BLaER1 treated with 17β-estradiol and CSF1 and Interleukin-3, amounts not matched to agents 10 nM and 100 nM (cell line): ENCODE results near the gene CTDNEP1.

ENCODE experiments used
- H3K27ac ChIP-seq, 11 experiments: shearing (Covaris generic); formaldehyde crosslinking; 2 replicates each; pipeline ENCODE4 v1.8.1; 2022
- H3K27me3 ChIP-seq, 11 experiments: shearing (Covaris generic); formaldehyde crosslinking; 2 replicates each; pipeline ENCODE4 v1.8.1; 2022
- H3K36me3 ChIP-seq, 11 experiments: shearing (Covaris generic); formaldehyde crosslinking; 2 replicates each; pipeline ENCODE4 v1.8.1; 2022
- H3K4me1 ChIP-seq, 10 experiments: shearing (Covaris generic); formaldehyde crosslinking; 2 replicates each; pipeline ENCODE4 v1.8.1; 2022
- H3K4me2 ChIP-seq, 11 experiments: shearing (Covaris generic); formaldehyde crosslinking; 2 replicates each; pipeline ENCODE4 v1.8.1; 2022
- H3K4me3 ChIP-seq, 10 experiments: shearing (Covaris generic); formaldehyde crosslinking; 2 replicates each; pipeline ENCODE4 v1.8.1; 2022
- H3K9ac ChIP-seq, 11 experiments: shearing (Covaris generic); formaldehyde crosslinking; 2 replicates each; pipeline ENCODE4 v1.8.1; 2022
- H3K9me3 ChIP-seq, 11 experiments: shearing (Covaris generic); formaldehyde crosslinking; replicated peaks in 1 of 11; 2 replicates each; pipeline ENCODE4 v1.8.1; 2022
- H4K20me1 ChIP-seq, 11 experiments: shearing (Covaris generic); formaldehyde crosslinking; 2 replicates each; pipeline ENCODE4 v1.8.1; 2022
- Cebpa-rat ChIP-seq, 11 experiments: shearing (Covaris generic); IDR thresholded peaks; 2 replicates each; pipeline ENCODE4 v1.8.1; 2022

The CTDNEP1 gene

DNA sequence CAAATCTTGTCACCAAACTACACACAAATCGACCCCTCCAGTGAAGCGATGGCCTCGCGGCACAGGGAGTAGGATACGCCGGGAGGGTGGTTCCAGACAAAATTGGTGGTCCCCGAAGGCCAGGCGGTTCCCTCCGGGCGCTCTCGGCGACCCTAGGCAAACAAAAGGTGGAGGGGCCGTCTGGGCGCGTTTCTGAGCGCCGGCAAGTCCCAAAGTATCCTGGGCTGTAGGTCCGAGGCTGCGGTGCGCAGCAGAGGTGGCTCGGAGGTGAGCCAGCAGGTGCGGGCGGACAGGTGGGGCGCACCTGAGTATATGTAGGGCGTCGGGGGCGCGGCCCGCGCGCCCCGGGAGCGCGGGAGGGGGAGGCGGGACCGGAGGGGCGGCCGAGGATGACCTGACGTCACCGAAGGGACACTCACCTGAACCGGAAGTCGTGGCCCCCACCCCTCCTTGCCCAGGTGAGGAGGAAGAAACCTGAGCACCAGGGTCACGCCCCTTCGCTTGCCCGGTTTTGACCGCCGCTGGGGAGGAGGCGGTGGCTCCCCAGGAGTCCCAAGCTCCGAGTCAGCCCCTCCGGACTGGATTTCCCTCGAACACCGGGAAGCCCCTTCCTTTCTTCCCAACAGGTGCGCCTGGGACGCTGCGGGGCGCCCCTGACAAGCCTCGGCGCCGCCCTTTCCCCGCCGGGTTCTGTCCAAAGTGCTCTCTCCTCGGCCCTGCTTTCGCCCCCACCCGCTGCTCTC, 10.8 kb upstream of the CTDNEP1 start, which contains the start of gene CLDN7:
TSS of gene CLDN7 (minus strand) at position 287 of the 743 bp plus-strand sequence. CDS start 435 bp downstream, outside the sequence.
- peak within 1 kb of the TSS; percentile 73 to 100 (median 87) for H3K4me2 ChIP-seq
- peak within 1 kb of the TSS in 6 of 11 experiments; percentile 6 to 62 (median 52); a peak in 9 of 22 replicates for H3K27ac ChIP-seq
- H3K36me3 ChIP-seq: peaks cover 31 to 35% (median 33%) of the 10 kb centered on the region in 11 experiments
- peaks cover 19 to 88% (median 47%) of the 10 kb centered on the region in 10 experiments for H3K4me1 ChIP-seq
- peak within 1 kb of the TSS in 10 of 11 experiments; percentile 26 to 80 (median 54); a peak in 17 of 22 replicates for H3K9ac ChIP-seq
- H3K4me3 ChIP-seq: peak within 1 kb of the TSS; percentile 38 to 67 (median 51)
- H4K20me1 ChIP-seq: peaks cover 0 to 35% (median 24%) of the 10 kb centered on the region in 11 experiments; a peak in 15 of 22 replicates
- H3K27me3 ChIP-seq: peaks cover 27 to 79% (median 70%) of the 10 kb centered on the region in 11 experiments
- no peaks in the 10 kb centered on the region for H3K9me3 ChIP-seq
- TF ChIP-seq Cebpa-rat (IDR thresholded peaks at IDR 0.05): no peak

DNA sequence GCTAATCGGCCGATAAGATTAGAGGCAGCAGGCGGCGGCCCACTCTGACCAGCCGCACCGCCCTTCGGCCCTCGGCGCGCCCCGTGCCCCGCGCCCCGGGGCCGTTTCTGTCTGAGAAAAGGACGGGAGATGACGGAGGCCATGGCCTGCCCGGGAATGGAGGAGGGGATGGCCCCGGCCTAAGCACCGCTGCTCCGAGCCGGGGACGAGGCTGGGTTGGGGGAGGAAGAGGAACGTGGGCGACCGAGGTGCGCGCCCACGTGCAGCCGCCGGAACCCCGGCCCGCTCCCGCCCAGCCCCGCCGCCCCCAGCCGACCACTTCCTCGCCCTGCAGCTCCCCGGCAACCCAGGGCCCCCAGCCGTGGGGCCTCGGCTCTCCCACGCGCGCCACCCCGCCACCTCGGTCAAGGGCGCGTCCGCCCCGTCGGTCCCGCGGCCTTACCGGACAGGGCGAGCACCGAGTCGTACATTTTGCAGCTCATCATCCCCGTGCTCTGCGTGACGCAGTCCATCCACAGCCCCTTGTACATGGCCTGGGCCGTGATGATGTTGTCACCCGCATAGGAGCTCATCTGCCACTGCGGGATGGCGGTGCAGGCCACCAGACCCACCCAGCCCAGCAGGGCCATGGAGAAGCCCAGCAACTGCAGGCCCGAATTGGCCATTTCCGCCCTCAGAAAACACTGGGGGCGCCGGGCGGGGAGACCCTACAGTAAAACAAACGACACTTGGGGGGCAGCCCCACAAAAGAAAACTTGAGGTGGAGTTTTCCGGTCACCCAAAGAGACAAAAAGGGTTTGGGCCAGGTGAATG, 10.1 kb upstream of the CTDNEP1 start:
- Histone ChIP-seq H3K4me1 (peaks cover 19 to 86% (median 47%) of the 10 kb centered on the region in 10 experiments), H3K9me3 (no peaks in the 10 kb centered on the region), H3K9ac (peak overlapping the region in 10 of 11 experiments; percentile 26 to 80 (median 54); a peak in 17 of 22 replicates), H3K27ac (peak overlapping the region in 3 of 11 experiments; percentile 41 to 53 (median 42); a peak in 4 of 22 replicates), H3K4me3 (peak overlapping the region; percentile 38 to 67 (median 51)), H3K27me3 (peaks cover 27 to 79% (median 70%) of the 10 kb centered on the region in 11 experiments), H4K20me1 (peaks cover 0 to 35% (median 24%) of the 10 kb centered on the region in 11 experiments; a peak in 15 of 22 replicates), H3K4me2 (peak overlapping the region; percentile 73 to 100 (median 87)), H3K36me3 (peaks cover 39 to 43% (median 41%) of the 10 kb centered on the region in 11 experiments)
- TF ChIP-seq Cebpa-rat (IDR thresholded peaks at IDR 0.05): no peak

DNA sequence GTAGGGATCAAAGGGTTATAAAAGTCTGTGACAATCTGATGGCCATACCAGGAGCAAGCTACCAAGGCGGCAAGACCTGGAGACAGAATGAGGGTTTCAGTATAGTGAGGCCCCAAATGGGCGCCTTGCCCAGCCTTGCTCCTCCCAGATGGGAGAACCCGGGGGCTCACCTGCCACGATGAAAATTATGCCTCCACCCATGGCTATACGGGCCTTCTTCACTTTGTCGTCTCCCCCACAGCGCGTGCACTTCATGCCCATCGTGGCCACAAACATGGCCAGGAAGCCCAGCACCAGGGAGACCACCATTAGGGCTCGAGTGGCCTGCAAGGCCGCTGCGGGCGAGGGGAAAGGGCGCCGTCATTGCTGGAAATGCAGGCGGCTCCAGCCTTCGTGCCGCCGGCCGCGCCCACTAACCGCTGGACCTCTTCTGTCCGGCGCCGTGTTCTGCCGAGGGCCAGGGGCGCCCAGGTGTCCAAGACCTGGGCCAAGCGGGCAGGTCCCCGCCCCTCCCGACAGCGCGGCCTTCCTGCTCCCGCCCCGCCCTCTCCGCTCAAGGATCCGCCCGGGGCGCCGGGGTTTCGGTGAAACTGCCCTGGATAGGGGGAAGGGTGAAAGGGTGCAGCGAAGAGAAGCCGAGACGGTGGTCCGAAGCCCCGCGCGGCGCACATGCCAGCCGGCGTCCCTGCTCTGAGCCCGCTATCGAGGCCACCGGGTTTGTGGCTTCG, 9.3 kb upstream of the CTDNEP1 start:
- no peak for TF ChIP-seq Cebpa-rat (IDR thresholded peaks at IDR 0.05)
- Histone ChIP-seq H3K9me3 (no peaks in the 10 kb centered on the region), H3K4me3 (peak overlapping the region; percentile 38 to 67 (median 51)), H4K20me1 (peaks cover 0 to 37% (median 24%) of the 10 kb centered on the region in 11 experiments; a peak in 15 of 22 replicates), H3K27ac (peak overlapping the region in 3 of 11 experiments; percentile 41 to 53 (median 42); a peak in 4 of 22 replicates), H3K36me3 (peaks cover 46 to 51% (median 48%) of the 10 kb centered on the region in 11 experiments), H3K27me3 (peaks cover 27 to 75% (median 70%) of the 10 kb centered on the region in 11 experiments), H3K9ac (peak overlapping the region in 10 of 11 experiments; percentile 26 to 80 (median 54); a peak in 17 of 22 replicates), H3K4me1 (peaks cover 19 to 78% (median 47%) of the 10 kb centered on the region in 10 experiments), H3K4me2 (peak overlapping the region; percentile 73 to 100 (median 87))

DNA sequence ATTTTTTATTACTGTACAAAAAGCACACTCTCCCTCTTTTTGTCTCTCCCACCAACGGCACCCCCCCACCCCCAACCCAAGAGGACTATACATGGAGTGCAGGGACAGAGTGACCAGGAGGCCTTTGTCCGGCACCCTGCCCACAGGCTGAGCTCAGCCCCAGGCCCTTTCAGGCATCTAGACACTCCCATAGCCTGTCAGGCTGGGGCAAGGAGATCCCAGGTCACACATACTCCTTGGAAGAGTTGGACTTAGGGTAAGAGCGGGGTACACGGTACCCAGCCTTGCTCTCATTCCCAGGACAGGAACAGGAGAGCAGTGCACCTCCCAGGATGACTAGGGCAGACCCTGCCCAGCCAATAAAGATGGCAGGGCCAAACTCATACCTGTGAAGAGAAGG, 8.6 kb upstream of the CTDNEP1 start:
- no peaks in the 10 kb centered on the region for H3K9me3 ChIP-seq
- TF ChIP-seq Cebpa-rat (IDR thresholded peaks at IDR 0.05): no peak
- peak overlapping the region in 1 of 11 experiments; percentile 80; a peak in 1 of 22 replicates for H3K9ac ChIP-seq
- H4K20me1 ChIP-seq: peaks cover 0 to 41% (median 24%) of the 10 kb centered on the region in 11 experiments; a peak in 15 of 22 replicates
- peak overlapping the region in 1 of 10 experiments; percentile 57; a peak in 4 of 20 replicates for H3K4me3 ChIP-seq
- peaks cover 53 to 58% (median 55%) of the 10 kb centered on the region in 11 experiments for H3K36me3 ChIP-seq
- peaks cover 19 to 77% (median 47%) of the 10 kb centered on the region in 10 experiments for H3K4me1 ChIP-seq
- peak overlapping the region in 8 of 11 experiments; percentile 80 to 100 (median 91); a peak in 14 of 22 replicates for H3K4me2 ChIP-seq
- H3K27me3 ChIP-seq: peaks cover 27 to 69% (median 66%) of the 10 kb centered on the region in 11 experiments
- H3K27ac ChIP-seq: no peak overlapping the region

DNA sequence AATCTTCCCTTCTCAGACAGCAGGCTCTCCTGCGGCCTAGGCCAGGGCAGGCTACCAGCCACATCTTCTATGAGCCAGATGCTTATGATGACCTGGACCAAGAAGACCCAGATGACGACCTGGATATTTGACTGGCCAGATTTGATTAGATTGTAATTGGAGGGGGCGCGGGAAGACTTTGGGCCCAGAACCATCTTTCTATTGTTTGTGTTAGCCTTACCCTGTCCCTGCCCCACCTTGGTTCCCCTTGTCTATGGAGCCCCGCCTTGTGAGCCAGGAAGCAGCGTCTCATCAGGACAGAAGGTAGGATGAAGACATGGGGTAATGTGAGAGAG, 8.0 kb upstream of the CTDNEP1 start:
- TF ChIP-seq Cebpa-rat (IDR thresholded peaks at IDR 0.05): no peak
- H3K9me3 ChIP-seq: no peaks in the 10 kb centered on the region
- H3K4me3 ChIP-seq: peak overlapping the region in 3 of 10 experiments; percentile 7 to 43 (median 18); a peak in 1 of 20 replicates
- no peak overlapping the region for H3K27ac ChIP-seq
- H3K9ac ChIP-seq: peak overlapping the region in 3 of 11 experiments; percentile 3 to 51 (median 36); a peak in 1 of 22 replicates
- H3K27me3 ChIP-seq: peaks cover 27 to 62% (median 61%) of the 10 kb centered on the region in 11 experiments
- peaks cover 0 to 41% (median 24%) of the 10 kb centered on the region in 11 experiments; a peak in 15 of 22 replicates for H4K20me1 ChIP-seq
- H3K4me1 ChIP-seq: peaks cover 19 to 75% (median 47%) of the 10 kb centered on the region in 10 experiments
- H3K4me2 ChIP-seq: peak overlapping the region in 10 of 11 experiments; percentile 43 to 100 (median 68); a peak in 15 of 22 replicates
- H3K36me3 ChIP-seq: peaks cover 59 to 64% (median 61%) of the 10 kb centered on the region in 11 experiments

DNA sequence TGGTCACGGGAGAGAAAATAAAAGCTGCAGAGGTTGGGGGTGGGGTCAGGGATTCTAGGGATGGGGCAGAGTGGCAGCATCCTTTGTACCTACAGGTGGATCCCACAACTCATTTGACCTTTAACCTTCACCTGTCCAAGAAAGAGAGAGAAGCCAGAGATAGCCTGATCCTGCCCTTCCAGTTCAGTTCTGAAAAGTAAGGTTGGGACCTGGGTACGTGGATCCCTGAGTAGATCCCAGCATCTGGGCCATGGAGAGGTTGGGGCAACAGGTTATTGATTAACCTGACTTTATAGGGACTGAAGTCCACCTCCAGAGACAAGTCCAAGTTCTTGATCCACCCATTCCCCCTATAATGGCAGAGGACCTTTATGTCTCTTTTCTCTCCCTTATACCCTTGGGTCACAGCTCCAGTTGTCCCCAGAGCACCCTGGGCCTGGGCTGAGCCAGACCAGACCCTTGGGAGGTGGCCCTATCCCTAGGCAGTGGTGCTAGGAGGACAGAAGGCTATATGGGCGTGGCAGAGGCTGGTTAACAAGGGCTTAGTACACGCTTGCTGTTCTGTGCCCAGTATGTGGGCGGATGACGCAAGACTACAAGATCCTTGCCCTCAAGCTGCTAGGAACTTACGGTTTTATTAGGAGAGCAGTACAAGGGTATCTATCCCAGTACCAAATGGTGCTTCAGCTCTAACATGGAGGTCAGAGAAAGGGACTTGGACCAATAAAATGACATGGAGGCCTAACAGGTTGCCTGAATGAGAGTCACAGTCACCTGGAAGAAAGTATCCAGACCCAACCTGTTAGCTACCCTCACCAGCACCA, 7.4 kb upstream of the CTDNEP1 start:
- Histone ChIP-seq H3K4me3 (peak overlapping the region in 3 of 10 experiments; percentile 7 to 43 (median 18); a peak in 1 of 20 replicates), H3K4me1 (peaks cover 19 to 75% (median 49%) of the 10 kb centered on the region in 10 experiments), H3K36me3 (peaks cover 62 to 70% (median 67%) of the 10 kb centered on the region in 11 experiments), H3K4me2 (peak overlapping the region in 10 of 11 experiments; percentile 43 to 100 (median 68); a peak in 19 of 22 replicates), H3K27ac (no peak overlapping the region; a peak in 1 of 22 replicates), H4K20me1 (peaks cover 0 to 41% (median 24%) of the 10 kb centered on the region in 11 experiments; a peak in 15 of 22 replicates), H3K27me3 (peaks cover 27 to 57% (median 55%) of the 10 kb centered on the region in 11 experiments), H3K9me3 (no peaks in the 10 kb centered on the region), H3K9ac (peak overlapping the region in 4 of 11 experiments; percentile 3 to 55 (median 42); a peak in 3 of 22 replicates)
- TF ChIP-seq Cebpa-rat (IDR thresholded peaks at IDR 0.05): peak in 9 of 11 experiments; percentile 15 to 78 (median 59); a peak in 9 of 22 replicates
